NCI-H460 (cell line): ENCODE measurements around the gene TFEB. TPM values are rescaled to one million over a fixed set of nuclear protein-coding genes. Genes with fewer than 3 reads are reported as not detected.
A peak's percentile ranks its signal among the peaks of the same experiment; 100 is the strongest.

Source experiments
- DNase-seq: peaks from one replicate; pipeline ENCODE4 v3.0.0-alpha.2; 2016; ENCODE audit warnings: low read depth; ENCODE audit errors: extremely low read depth
- total RNA-seq: library from RNA; depleted of rRNA; stranded (reverse); fragments of >200 nt; shearing (Covaris generic); gene quantifications from 2 replicates; pipeline ENCODE4 v1.2.3, GENCODE V29; 2014

The TFEB gene
- total RNA-seq, 1 experiment from 2014 or later = 3.1 TPM

DNA sequence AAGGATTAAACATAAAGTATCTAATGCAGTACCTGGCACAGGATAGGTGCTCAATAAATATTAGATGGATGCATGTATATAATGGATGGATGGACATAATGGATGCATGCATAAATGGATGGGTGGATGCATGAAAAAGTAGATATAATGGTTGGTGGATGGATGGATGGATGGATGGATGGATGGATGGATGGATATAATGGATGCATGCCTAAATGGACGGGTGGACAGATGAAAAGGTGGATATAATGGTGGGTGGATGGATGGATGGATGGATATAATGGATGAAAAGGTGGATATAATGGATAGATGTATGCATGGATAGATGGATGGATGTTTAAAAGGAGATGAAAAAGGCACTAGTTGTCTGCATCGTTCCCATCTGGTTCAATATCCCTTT is 26.0 kb downstream of the TFEB start:
- no peak for DNase-seq

DNA sequence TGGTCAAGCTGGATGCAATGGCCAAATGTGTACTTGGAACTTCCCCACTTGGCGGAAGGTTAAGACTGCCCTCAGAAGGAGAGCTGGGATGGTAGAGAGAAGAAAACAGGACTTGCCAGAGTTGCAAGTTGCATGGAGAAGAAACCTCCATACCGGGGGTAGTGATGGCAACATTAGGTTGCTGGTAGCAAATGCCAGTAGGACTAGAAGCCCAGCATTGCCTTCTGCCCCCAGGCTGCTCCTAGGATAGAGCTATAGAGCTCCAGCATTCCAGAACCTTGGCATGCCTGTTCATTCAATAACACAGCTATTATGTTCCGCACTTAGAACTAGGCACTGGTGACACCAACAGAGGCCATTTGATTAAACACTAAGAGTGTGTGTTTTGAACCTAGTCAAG is 26.6 kb downstream of the TFEB start:
- DNase-seq = no peak

DNA sequence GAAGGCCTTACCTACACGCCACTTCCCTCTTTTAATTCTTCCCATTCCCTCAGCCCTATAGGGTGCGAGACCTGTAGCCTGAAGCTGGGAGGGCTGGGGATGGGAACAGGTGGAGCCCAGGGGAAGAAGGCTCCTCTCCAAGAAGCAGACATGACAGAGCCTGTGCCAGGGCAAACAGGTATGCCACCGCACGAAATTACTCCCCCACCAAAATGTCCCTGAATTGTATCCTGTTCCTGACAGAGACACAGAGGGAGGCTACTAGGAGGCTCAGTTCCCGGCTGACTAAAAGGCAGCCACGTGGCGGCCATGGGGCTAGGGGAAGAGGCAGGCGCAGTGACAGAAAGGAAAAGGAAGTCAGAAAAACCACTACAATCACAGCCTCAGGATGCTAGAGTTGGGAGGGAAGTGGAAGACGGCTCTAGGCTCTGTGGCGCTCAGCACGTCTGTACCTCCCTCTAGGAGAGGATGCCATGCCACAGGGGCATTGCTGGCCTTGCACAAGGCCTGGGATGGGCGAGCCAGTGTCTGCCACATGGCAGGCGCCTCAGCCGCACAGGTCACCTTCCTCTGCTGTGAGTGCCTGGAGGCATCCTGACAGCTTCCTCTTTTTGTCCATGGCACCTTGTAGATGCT is 27.7 kb downstream of the TFEB start:
- DNase-seq = no peak

GRCh38 chr6:41706876-41707564 is 28.4 kb downstream of the TFEB start:
- no peak for DNase-seq

GRCh38 chr6:41705996-41706835 is 29.2 kb downstream of the TFEB start:
- peak; percentile 49 for DNase-seq

GRCh38 chr6:41705311-41705995 is 30.0 kb downstream of the TFEB start:
- DNase-seq = no peak

DNA sequence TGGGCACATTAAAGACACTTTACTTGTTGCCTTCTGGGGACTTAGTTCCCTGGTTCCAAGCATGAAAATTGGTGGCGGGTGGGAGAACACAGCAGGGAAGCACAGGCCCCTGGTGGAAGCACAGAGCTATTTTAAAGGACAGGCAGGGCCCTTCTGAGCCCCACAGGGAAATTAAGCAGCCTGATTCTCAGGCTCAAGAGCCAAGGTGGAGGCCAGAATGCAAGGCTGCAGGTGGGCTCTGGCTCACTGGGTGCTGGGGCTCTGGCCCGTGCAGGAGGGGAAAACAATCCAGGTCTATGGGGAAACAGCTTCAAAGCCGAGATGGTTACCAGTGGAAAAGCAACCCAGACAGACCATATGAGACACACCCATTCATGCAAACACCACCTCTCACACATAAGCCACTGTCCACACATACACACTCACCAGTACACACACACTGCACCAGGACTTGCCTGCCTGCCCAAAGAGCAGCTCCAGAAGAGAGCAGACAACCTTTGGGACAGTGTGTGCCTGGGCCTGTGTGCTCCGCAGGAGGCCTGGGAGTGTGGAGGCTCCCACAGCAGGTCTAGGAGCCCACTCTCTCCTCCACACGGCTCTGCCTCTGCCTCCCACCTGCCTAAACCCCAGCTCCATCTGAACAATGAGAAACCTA is 30.6 kb downstream of the TFEB start:
- no peak for DNase-seq

GRCh38 chr6:41704028-41704427 is 31.4 kb downstream of the TFEB start:
- no peak for DNase-seq

- no peak for DNase-seq
These were observed 32.5 kb downstream of the TFEB start for GRCh38 chr6:41702771-41703494.

- DNase-seq = no peak
These were observed 33.2 kb downstream of the TFEB start for GRCh38 chr6:41702089-41702745.

GRCh38 chr6:41700463-41701347 is 34.7 kb downstream of the TFEB start:
- DNase-seq = no peak

GRCh38 chr6:41699063-41699462 is 36.3 kb downstream of the TFEB start:
- DNase-seq = no peak

DNA sequence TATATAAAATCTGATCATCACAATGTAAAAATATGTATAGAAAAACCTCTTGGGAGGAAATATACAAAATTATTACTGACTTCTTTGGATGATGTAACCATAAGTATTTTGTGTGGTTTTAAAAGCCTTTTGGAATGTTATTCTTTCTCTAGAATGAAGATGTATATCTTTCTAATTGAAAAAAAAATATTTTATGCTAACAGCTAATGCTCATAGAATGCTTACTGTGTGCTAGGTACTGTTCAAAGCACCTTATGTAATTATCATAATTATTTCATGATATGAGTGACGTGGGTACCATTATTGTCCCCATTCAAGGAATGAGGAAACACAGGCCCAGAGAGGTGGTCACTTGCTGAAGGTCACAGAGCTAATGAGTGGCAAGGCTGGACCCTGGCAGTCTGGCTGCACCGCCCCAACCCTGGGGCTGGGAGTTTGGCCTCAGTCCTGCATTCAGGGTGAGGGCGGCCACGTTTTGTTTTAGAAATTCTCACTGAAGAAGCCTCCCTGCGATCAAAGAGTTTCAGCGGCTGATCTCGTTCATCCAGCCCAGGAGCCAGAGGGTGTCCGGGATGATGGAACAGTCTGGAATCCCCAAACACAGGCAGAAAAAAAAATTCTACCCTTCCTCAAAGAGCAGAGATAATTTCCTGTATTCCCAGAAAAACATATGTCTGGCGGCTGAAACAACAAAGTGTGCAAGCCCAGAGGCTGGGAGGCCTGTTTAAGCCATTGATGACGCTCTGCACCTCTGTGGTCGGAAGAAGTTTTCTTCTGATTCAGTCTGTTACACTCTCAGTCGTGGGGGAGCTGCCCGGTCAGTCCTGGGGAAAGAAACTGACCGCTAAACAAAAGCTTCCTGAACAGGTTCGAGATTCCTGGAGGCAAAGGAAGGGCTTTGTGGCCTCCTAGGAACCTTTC is 37.3 kb downstream of the TFEB start:
- DNase-seq = no peak

DNA sequence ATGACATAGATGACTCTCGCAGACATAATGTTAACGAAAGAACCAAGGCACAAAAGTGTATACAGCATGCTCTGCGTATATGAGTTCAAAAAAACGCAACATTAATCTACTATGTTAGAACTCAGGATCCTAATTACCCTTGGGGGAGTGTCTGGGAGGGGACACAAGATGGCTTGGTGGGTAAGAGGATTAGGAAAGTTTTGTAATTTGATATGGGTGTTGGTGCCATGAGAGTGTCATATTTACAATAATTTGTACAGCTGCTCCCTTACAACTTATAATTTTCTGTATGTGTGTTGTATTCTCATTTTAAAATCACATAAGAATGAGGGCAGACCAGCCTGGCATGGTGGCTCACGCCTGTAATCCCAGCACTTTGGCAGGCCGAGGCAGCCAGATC is 38.6 kb downstream of the TFEB start:
- DNase-seq = no peak

DNA sequence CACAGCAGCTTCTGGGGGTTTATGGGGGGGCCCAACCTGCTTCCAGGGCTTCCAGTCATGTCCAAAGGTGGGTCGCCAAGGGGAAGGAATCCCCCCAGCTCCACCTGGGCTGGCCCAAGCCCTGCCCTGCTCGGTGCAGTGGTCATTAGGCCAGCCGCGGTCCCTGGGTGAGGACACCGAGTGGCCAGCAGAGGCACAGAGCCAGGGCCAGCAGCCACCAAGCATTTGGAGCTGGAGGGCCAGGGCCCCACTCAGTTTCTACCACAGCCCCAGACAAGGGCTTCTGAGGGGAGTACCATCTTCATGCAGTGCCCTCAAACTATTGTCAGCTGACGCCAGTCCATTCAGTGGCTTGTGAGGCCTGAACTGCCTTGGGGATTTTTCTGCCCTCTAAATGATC is 39.6 kb downstream of the TFEB start:
- no peak for DNase-seq

DNA sequence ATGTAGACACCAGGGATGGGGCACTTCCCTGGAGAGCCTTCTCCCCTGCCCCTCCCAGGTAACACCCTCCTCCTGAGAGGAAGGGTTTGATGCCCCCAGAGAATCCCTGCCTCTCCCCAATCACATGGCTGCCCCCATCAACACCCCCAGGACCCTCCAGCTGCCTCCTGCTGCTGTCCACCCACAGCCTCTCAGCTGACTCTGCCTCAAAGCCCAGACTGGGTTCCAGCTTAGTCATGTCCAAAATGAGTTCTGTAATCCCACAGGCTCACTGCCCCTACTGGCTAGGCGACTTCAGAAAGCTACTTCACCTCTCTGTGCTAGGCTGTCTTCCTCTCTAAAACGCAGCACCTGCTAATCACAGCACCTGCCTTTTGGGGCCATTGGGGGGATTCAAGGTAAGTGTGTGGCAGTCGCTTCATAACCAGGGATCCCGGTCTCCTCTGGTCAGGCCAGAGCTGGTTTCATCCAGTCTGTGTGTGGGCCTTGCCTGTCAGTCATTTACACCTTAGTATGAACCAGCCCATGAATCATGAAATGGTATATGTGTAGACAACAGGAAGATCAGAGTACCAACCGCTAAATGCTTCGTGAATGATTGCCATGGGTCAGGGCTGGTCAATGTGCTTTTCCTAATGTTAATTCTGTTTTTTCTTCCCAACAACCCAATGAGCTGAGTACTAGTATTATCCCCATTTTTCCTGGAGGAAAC is 40.4 kb downstream of the TFEB start:
- no peak for DNase-seq
